Activated B cell treated with CpG ODN at 0.5 μM for 24 hours (primary cell): ENCODE results near the gene LTA. TPM values are rescaled to one million over a fixed set of nuclear protein-coding genes. Genes with fewer than 3 reads are reported as not detected.

Source experiments
- ATAC-seq: fragments of 200-7000 bp; cut with Tn5 transposase; one replicate; pipeline ENCODE4 v1.10.0; 2021; ENCODE audit warnings: low read depth, mild to moderate bottlenecking, moderate library complexity
- CTCF ChIA-PET: fragments of 350-600 bp; sonication (Branson Sonifier 250); formaldehyde crosslinking; loops from one replicate; lab custom pipeline; 2021; ENCODE audit warnings: antibody characterized with exemption; lab: Charles Lee
- POLR2A ChIA-PET: fragments of 350-600 bp; sonication (Branson Sonifier 250); formaldehyde crosslinking; loops from one replicate; lab custom pipeline; 2021; ENCODE audit warnings: antibody characterized with exemption; lab: Charles Lee
- DNase-seq: peaks from one replicate; pipeline ENCODE4 v3.0.0; 2022
- H3K27ac Mint-ChIP-seq: one replicate; pipeline ENCODE4 v1.8.0; 2020; ENCODE audit warnings: mixed read lengths
- H3K27me3 Mint-ChIP-seq: one replicate; pipeline ENCODE4 v1.8.0; 2021; ENCODE audit warnings: mixed read lengths
- H3K36me3 Mint-ChIP-seq: one replicate; pipeline ENCODE4 v1.8.0; 2021; ENCODE audit warnings: low read depth, mixed read lengths
- H3K4me1 Mint-ChIP-seq: one replicate; pipeline ENCODE4 v1.8.0; 2021; ENCODE audit warnings: mixed read lengths
- H3K4me3 Mint-ChIP-seq: one replicate; pipeline ENCODE4 v1.8.0; 2020; ENCODE audit warnings: mild to moderate bottlenecking, mixed read lengths
- H3K9me3 Mint-ChIP-seq: one replicate; pipeline ENCODE4 v1.8.0; 2020; ENCODE audit warnings: mixed read lengths
- CTCF ChIP-seq: fragments of 200-600 bp; IDR thresholded peaks from one replicate; pipeline ENCODE4 v1.8.0; 2022; ENCODE audit warnings: antibody characterized with exemption, mild to moderate bottlenecking
- intact Hi-C: fragments of 100-400 bp; cut with micrococcal nuclease; formaldehyde crosslinking; loops from one replicate; pipeline ENCODE4 v1.15.1; 2024
- total RNA-seq: library from RNA; stranded (reverse); gene quantifications from 2 replicates; pipeline ENCODE4 v1.2.3, GENCODE V29; 2022

LTA gene
- total RNA-seq, 1 donor from 2014 or later: 66.0 TPM

DNA sequence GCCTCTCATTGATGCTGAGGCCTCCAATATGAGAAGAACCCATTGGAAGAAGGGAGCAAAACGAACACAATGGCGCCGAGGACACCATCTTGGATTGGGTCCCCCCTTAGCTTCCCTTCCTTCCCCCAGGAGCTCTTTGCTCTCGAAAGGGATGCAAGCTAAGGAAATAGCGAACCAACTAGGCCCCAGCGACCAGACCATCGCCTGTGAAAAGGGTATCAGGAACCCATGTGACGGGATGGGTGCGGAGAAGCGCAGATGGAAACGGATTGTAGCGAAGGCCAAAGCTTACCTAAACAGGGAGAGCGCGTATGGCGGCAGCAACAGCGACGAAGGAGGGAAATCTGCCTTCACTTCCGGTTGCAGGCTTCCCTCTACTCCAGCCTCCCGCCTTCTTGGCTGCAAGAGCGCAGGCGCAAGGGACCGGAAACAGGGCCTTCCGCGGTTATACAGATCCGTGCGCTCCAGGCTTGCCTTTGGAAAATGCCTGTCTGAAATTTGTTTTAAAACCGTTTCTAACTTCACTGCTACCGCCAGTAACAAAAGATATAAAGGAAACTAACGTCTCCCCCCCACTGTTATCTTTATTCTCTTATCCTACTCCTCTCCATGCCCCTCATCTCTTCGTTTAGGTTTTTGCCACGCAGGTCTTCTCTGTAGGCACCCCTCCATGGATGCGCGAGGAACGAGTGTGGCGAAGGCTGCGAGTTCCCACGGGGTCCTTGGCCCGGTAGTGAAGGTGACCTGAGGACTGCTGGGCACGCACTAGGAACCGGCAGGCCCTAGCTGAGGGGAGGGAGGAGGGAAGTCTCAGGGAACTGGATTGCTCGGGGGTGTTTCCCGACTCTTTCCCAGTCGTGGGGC, 30.2 kb upstream of the LTA start, which contains the start of gene DDX39B:
DDX39B (minus strand) TSS at position 346 of the 864 bp plus-strand sequence. CDS start 1,471 bp downstream, outside the sequence.
- DNase-seq: peak; percentile 80
- ChIA-PET POLR2A (interaction anchor here (0.6 to 4.6 kb wide), 48 partner anchors 9 to 985 kb away, joined by 3 to 46 read pairs (median 6); partner anchors contain the start of genes ABHD16A, AIF1, BAG6 and C6orf47), CTCF (interaction anchor here (0.9 to 25.8 kb wide), 7 partner anchors 9 to 321 kb away, joined by 3 to 773 read pairs (median 13); partner anchors contain the start of genes LST1, LTA, LTB and NCR3)
- peak; percentile 77 for ATAC-seq
- intact Hi-C loops: loop anchor here (1.0 to 10.0 kb wide), 4 partner anchors 48 to 653 kb away; partner anchors contain the start of genes BAG6, GPSM3, PBX2 and PRRC2A
- peak within 1 kb of the TSS; percentile 97 for H3K27ac Mint-ChIP-seq
- no peak for TF ChIP-seq CTCF
- H3K4me3 Mint-ChIP-seq: peak within 1 kb of the TSS; percentile 98
- H3K36me3 Mint-ChIP-seq: peaks cover 49% of the 10 kb centered on the region
- H3K27me3 Mint-ChIP-seq: no peaks in the 10 kb centered on the region
- H3K9me3 Mint-ChIP-seq: no peaks in the 10 kb centered on the region
- H3K4me1 Mint-ChIP-seq: peaks cover 58% of the 10 kb centered on the region

- no peak for DNase-seq
- no peaks in the 10 kb centered on the region for H3K9me3 Mint-ChIP-seq
- no peaks in the 10 kb centered on the region for H3K27me3 Mint-ChIP-seq
- no peak overlapping the region for H3K27ac Mint-ChIP-seq
- CTCF ChIA-PET: interaction anchor here (0.7 to 25.8 kb wide), 3 partner anchors 35 to 74 kb away, joined by 3 to 773 read pairs (median 611); partner anchors contain the start of genes LST1, LTA, LTB and NCR3
- POLR2A ChIA-PET: interaction anchor here (1.9 to 3.6 kb wide), 3 partner anchors 7 to 49 kb away, joined by 4 to 26 read pairs (median 13); partner anchors contain the start of genes LTB and NCR3
- H3K4me1 Mint-ChIP-seq: peaks cover 65% of the 10 kb centered on the region
- intact Hi-C loops: loop anchor here (10.0 kb wide), 1 partner anchor 651 kb away; the partner anchor contains the start of genes GPSM3 and PBX2
- H3K4me3 Mint-ChIP-seq: no peak overlapping the region
- H3K36me3 Mint-ChIP-seq: peaks cover 41% of the 10 kb centered on the region
- no peak for TF ChIP-seq CTCF
- ATAC-seq: no peak
Measured at GRCh38 chr6:31543639-31544038, 28.4 kb upstream of the LTA start.

GRCh38 chr6:31544676-31545075, 27.4 kb upstream of the LTA start:
- TF ChIP-seq CTCF: no peak
- DNase-seq (no peak), ATAC-seq (no peak)
- Mint-ChIP-seq H3K27ac (no peak overlapping the region), H3K4me3 (peak overlapping the region; percentile 21), H3K27me3 (no peaks in the 10 kb centered on the region), H3K4me1 (peaks cover 62% of the 10 kb centered on the region), H3K9me3 (no peaks in the 10 kb centered on the region), H3K36me3 (peaks cover 34% of the 10 kb centered on the region)
- POLR2A ChIA-PET: interaction anchor here (8.7 kb wide), 1 partner anchor 52 kb away, joined by 234 read pairs; no protein-coding TSS in a partner anchor
- intact Hi-C loops: loop anchor here (10.0 kb wide), 1 partner anchor 650 kb away; the partner anchor contains the start of genes GPSM3 and PBX2
- CTCF ChIA-PET: interaction anchor here (21.5 to 25.8 kb wide), 2 partner anchors 34 to 53 kb away, joined by 611 to 773 read pairs; partner anchors contain the start of genes LST1, LTA, LTB and NCR3

- Mint-ChIP-seq H3K27me3 (no peaks in the 10 kb centered on the region), H3K9me3 (no peaks in the 10 kb centered on the region), H3K4me1 (peaks cover 60% of the 10 kb centered on the region), H3K27ac (no peak overlapping the region), H3K36me3 (peaks cover 29% of the 10 kb centered on the region), H3K4me3 (no peak overlapping the region)
- DNase-seq (no peak), ATAC-seq (no peak)
- TF ChIP-seq CTCF: no peak
- intact Hi-C loops: loop anchor here (10.0 kb wide), 1 partner anchor 650 kb away; the partner anchor contains the start of genes GPSM3 and PBX2
- ChIA-PET POLR2A (interaction anchor here (1.2 to 8.7 kb wide), 2 partner anchors 32 to 52 kb away, joined by 3 to 234 read pairs; no protein-coding TSS in a partner anchor), CTCF (interaction anchor here (21.5 to 25.8 kb wide), 2 partner anchors 33 to 53 kb away, joined by 611 to 773 read pairs; partner anchors contain the start of genes LST1, LTA, LTB and NCR3)
Measured at GRCh38 chr6:31545291-31545690, 26.8 kb upstream of the LTA start.
